ENCODE results near the gene OR51V1. TPM values are rescaled to one million over a fixed set of nuclear protein-coding genes. Genes with fewer than 3 reads are reported as not detected.
"Not testable (repeated sequence)": the region's sequence is repeated elsewhere in the genome, so short reads cannot be mapped to it uniquely, and the experiment has no call there.

Gene OR51V1
- total and polyA plus RNA-seq, 5 donors = not detected

- 73% methylated on average over 2 of the region's 2 CpGs for WGBS
- intact Hi-C loops (cut with DNase I) = no loop called here
Observed at GRCh38 chr11:5203366-5203765, 2.9 kb upstream of the OR51V1 start.

GRCh38 chr11:5198285-5198684 lies 2.2 kb downstream of the OR51V1 start:
- ATAC-seq = no peak
- no peak for DNase-seq

More at GRCh38 chr11:5203366-5203765, 2.9 kb upstream of the OR51V1 start:
- H3K9me3 ChIP-seq (ENCODE audit: control insufficient read depth, low read length) = no peaks in the 10 kb centered on the region
- no peak overlapping the region for H3K27ac ChIP-seq (ENCODE audit: low read length)
- no peak overlapping the region for H3K4me3 ChIP-seq (ENCODE audit: low read length)
- H3K4me1 ChIP-seq (ENCODE audit: control insufficient read depth, insufficient read depth, low read length) = no peaks in the 10 kb centered on the region
- H3K27me3 ChIP-seq (ENCODE audit: control insufficient read depth, insufficient read depth) = no peaks in the 10 kb centered on the region
- DNase-seq (no peak), ATAC-seq (no peak)

GRCh38 chr11:5197536-5197935 lies 2.9 kb downstream of the OR51V1 start:
- DNase-seq (no peak), ATAC-seq (no peak)
- Histone ChIP-seq H3K4me1 (ENCODE audit: control insufficient read depth, insufficient read depth, low read length) (no peaks in the 10 kb centered on the region), H3K27me3 (ENCODE audit: control insufficient read depth, insufficient read depth) (no peaks in the 10 kb centered on the region), H3K4me3 (ENCODE audit: low read length) (no peak overlapping the region), H3K9me3 (ENCODE audit: control insufficient read depth, low read length) (no peaks in the 10 kb centered on the region), H3K27ac (ENCODE audit: low read length) (no peak overlapping the region)
- WGBS = 58% methylated on average over 3 of the region's 3 CpGs
- intact Hi-C loops (cut with DNase I) = no loop called here

More at GRCh38 chr11:5198285-5198684, 2.2 kb downstream of the OR51V1 start:
- no peaks in the 10 kb centered on the region for H3K9me3 ChIP-seq (ENCODE audit: control insufficient read depth, low read length)
- H3K4me3 ChIP-seq (ENCODE audit: low read length) = no peak overlapping the region
- H3K27ac ChIP-seq (ENCODE audit: low read length) = no peak overlapping the region
- intact Hi-C loops (cut with DNase I) = no loop called here
- H3K4me1 ChIP-seq (ENCODE audit: control insufficient read depth, insufficient read depth, low read length) = no peaks in the 10 kb centered on the region
- no peaks in the 10 kb centered on the region for H3K27me3 ChIP-seq (ENCODE audit: control insufficient read depth, insufficient read depth)

- intact Hi-C loops (cut with DNase I) = no loop called here
- ATAC-seq = no peak
- H3K4me3 ChIP-seq (ENCODE audit: low read length) = no peak overlapping the region
- no peak overlapping the region for H3K27ac ChIP-seq (ENCODE audit: low read length)
- H3K27me3 ChIP-seq (ENCODE audit: control insufficient read depth, insufficient read depth) = no peaks in the 10 kb centered on the region
- H3K4me1 ChIP-seq (ENCODE audit: control insufficient read depth, insufficient read depth, low read length) = no peaks in the 10 kb centered on the region
- DNase-seq = no peak
- 59% methylated on average over 3 of the region's 3 CpGs for WGBS
- no peaks in the 10 kb centered on the region for H3K9me3 ChIP-seq (ENCODE audit: control insufficient read depth, low read length)
Observed at GRCh38 chr11:5196731-5197130, 3.8 kb downstream of the OR51V1 start.

- H3K4me1 ChIP-seq (ENCODE audit: control insufficient read depth, insufficient read depth, low read length) = no peaks in the 10 kb centered on the region
Observed at GRCh38 chr11:5196067-5196466, 4.4 kb downstream of the OR51V1 start.

GRCh38 chr11:5192738-5193137 lies 7.7 kb downstream of the OR51V1 start:
- Histone ChIP-seq H3K4me1 (ENCODE audit: control insufficient read depth, insufficient read depth, low read length) (no peaks in the 10 kb centered on the region), H3K27me3 (ENCODE audit: control insufficient read depth, insufficient read depth) (no peaks in the 10 kb centered on the region), H3K27ac (ENCODE audit: low read length) (no peak overlapping the region), H3K9me3 (ENCODE audit: control insufficient read depth, low read length) (no peaks in the 10 kb centered on the region), H3K4me3 (ENCODE audit: low read length) (no peak overlapping the region)
- no peak for ATAC-seq
- intact Hi-C loops (cut with DNase I) = no loop called here
- WGBS = 0% methylated on average over 1 of the region's 1 CpG
- DNase-seq = no peak

More at GRCh38 chr11:5196067-5196466, 4.4 kb downstream of the OR51V1 start:
- H3K9me3 ChIP-seq (ENCODE audit: control insufficient read depth, low read length) = no peaks in the 10 kb centered on the region
- no peak for DNase-seq
- H3K27ac ChIP-seq (ENCODE audit: low read length) = no peak overlapping the region
- no peak for ATAC-seq
- intact Hi-C loops (cut with DNase I) = no loop called here
- no peak overlapping the region for H3K4me3 ChIP-seq (ENCODE audit: low read length)
- H3K27me3 ChIP-seq (ENCODE audit: control insufficient read depth, insufficient read depth) = no peaks in the 10 kb centered on the region
- 69% methylated on average over 5 of the region's 5 CpGs for WGBS

- 76% methylated on average over 2 of the region's 2 CpGs for WGBS
Observed at GRCh38 chr11:5188201-5188600, 12.3 kb downstream of the OR51V1 start.

GRCh38 chr11:5178046-5178837 lies 22.2 kb downstream of the OR51V1 start:
- Histone ChIP-seq H3K27ac (ENCODE audit: low read length) (no peak overlapping the region), H3K4me1 (ENCODE audit: control insufficient read depth, insufficient read depth, low read length) (no peaks in the 10 kb centered on the region), H3K27me3 (ENCODE audit: control insufficient read depth, insufficient read depth) (no peaks in the 10 kb centered on the region), H3K4me3 (ENCODE audit: low read length) (no peak overlapping the region), H3K9me3 (ENCODE audit: control insufficient read depth, low read length) (no peaks in the 10 kb centered on the region)
- intact Hi-C loops (cut with DNase I) = no loop called here
- WGBS = 80% methylated on average over 10 of the region's 10 CpGs
- ATAC-seq = no peak
- DNase-seq = no peak

More at GRCh38 chr11:5188201-5188600, 12.3 kb downstream of the OR51V1 start:
- Histone ChIP-seq H3K4me3 (ENCODE audit: low read length) (no peak overlapping the region), H3K27ac (ENCODE audit: low read length) (no peak overlapping the region), H3K27me3 (ENCODE audit: control insufficient read depth, insufficient read depth) (no peaks in the 10 kb centered on the region), H3K4me1 (ENCODE audit: control insufficient read depth, insufficient read depth, low read length) (no peaks in the 10 kb centered on the region), H3K9me3 (ENCODE audit: control insufficient read depth, low read length) (no peaks in the 10 kb centered on the region)
- DNase-seq (no peak), ATAC-seq (no peak)
- intact Hi-C loops (cut with DNase I) = no loop called here

GRCh38 chr11:5174934-5175333 lies 25.5 kb downstream of the OR51V1 start:
- no peak overlapping the region for H3K27ac ChIP-seq (ENCODE audit: low read length)
- no peaks in the 10 kb centered on the region for H3K4me1 ChIP-seq (ENCODE audit: control insufficient read depth, insufficient read depth, low read length)
- no peak overlapping the region for H3K4me3 ChIP-seq (ENCODE audit: low read length)
- H3K9me3 ChIP-seq (ENCODE audit: control insufficient read depth, low read length) = no peaks in the 10 kb centered on the region
- DNase-seq = no peak
- no peaks in the 10 kb centered on the region for H3K27me3 ChIP-seq (ENCODE audit: control insufficient read depth, insufficient read depth)
- no peak for ATAC-seq
- intact Hi-C loops (cut with DNase I) = no loop called here
- 90% methylated on average over 7 of the region's 7 CpGs for WGBS

- intact Hi-C loops (cut with DNase I) = no loop called here
- ATAC-seq (no peak), DNase-seq (no peak)
- H3K9me3 ChIP-seq (ENCODE audit: control insufficient read depth, low read length) = no peaks in the 10 kb centered on the region
- H3K4me3 ChIP-seq (ENCODE audit: low read length) = no peak overlapping the region
- H3K4me1 ChIP-seq (ENCODE audit: control insufficient read depth, insufficient read depth, low read length) = no peaks in the 10 kb centered on the region
- WGBS = 57% methylated on average over 2 of the region's 2 CpGs
- H3K27me3 ChIP-seq (ENCODE audit: control insufficient read depth, insufficient read depth) = no peaks in the 10 kb centered on the region
- H3K27ac ChIP-seq (ENCODE audit: low read length) = no peak overlapping the region
Observed at GRCh38 chr11:5171856-5172255, 28.6 kb downstream of the OR51V1 start.

GRCh38 chr11:5165898-5166297 lies 34.6 kb downstream of the OR51V1 start:
- H3K27ac ChIP-seq (ENCODE audit: low read length); intact Hi-C loops (cut with DNase I); H3K4me1 ChIP-seq (ENCODE audit: control insufficient read depth, insufficient read depth, low read length); H3K27me3 ChIP-seq (ENCODE audit: control insufficient read depth, insufficient read depth); ATAC-seq; H3K4me3 ChIP-seq (ENCODE audit: low read length); DNase-seq; H3K9me3 ChIP-seq (ENCODE audit: control insufficient read depth, low read length): not testable (repeated sequence)

GRCh38 chr11:5164807-5165206 lies 35.7 kb downstream of the OR51V1 start:
- ATAC-seq; H3K27ac ChIP-seq (ENCODE audit: low read length); DNase-seq; H3K4me3 ChIP-seq (ENCODE audit: low read length); H3K27me3 ChIP-seq (ENCODE audit: control insufficient read depth, insufficient read depth); intact Hi-C loops (cut with DNase I); H3K9me3 ChIP-seq (ENCODE audit: control insufficient read depth, low read length); H3K4me1 ChIP-seq (ENCODE audit: control insufficient read depth, insufficient read depth, low read length): not testable (repeated sequence)
- WGBS = 75% methylated on average over 6 of the region's 6 CpGs

Measured in right cardiac atrium (tissue), 5 donors.